IMR-90 (cell line): Measurements from ENCODE around the gene TMEM17.

Source experiments
- BHLHE40 ChIP-seq: fragments of 150-350 bp; IDR thresholded peaks from 2 replicates; pipeline ENCODE4 v1.6.1; 2016; ENCODE audit warnings: mild to moderate bottlenecking, low read depth, low read length
- FOS ChIP-seq: fragments of 150-350 bp; IDR thresholded peaks from 2 replicates; pipeline ENCODE4 v1.6.1; 2016; ENCODE audit warnings: low read depth, low read length
- MAFK ChIP-seq: IDR thresholded peaks from 2 replicates; pipeline ENCODE4 v1.6.1; 2012; ENCODE audit warnings: low read depth, low read length, improper control_type of control experiment
- POLR2A ChIP-seq: IDR thresholded peaks from 2 replicates; pipeline ENCODE4 v1.6.1; 2012; ENCODE audit warnings: mild to moderate bottlenecking, low read depth, low read length
- RAD21 ChIP-seq: IDR thresholded peaks from 2 replicates; pipeline ENCODE4 v1.6.1; 2012; ENCODE audit warnings: low read length, improper control_type of control experiment
- SMC3 ChIP-seq: fragments of 150-350 bp; IDR thresholded peaks from 2 replicates; pipeline ENCODE4 v1.6.1; 2016; ENCODE audit warnings: low read depth, mild to moderate bottlenecking, antibody characterized with exemption, low read length, moderate library complexity
- TF ChIP-seq, protein P1 (sequence below): conservative IDR thresholded peaks from 2 replicates; pipeline ENCODE4 v1.5.1; 2012; ENCODE audit warnings: mild to moderate bottlenecking, low read depth, low read length, improper control_type of control experiment
- TF ChIP-seq, protein P2 (sequence below): fragments of 150-350 bp; IDR thresholded peaks from 2 replicates; pipeline ENCODE4 v1.6.1; 2017; ENCODE audit warnings: mild to moderate bottlenecking, antibody characterized with exemption, low read length, low read depth
- TF ChIP-seq, protein P3 (sequence below): fragments of 150-350 bp; IDR thresholded peaks from 2 replicates; pipeline ENCODE4 v1.6.1; 2016; ENCODE audit warnings: low read depth, mild to moderate bottlenecking, low read length, moderate library complexity, borderline replicate concordance

DNA sequence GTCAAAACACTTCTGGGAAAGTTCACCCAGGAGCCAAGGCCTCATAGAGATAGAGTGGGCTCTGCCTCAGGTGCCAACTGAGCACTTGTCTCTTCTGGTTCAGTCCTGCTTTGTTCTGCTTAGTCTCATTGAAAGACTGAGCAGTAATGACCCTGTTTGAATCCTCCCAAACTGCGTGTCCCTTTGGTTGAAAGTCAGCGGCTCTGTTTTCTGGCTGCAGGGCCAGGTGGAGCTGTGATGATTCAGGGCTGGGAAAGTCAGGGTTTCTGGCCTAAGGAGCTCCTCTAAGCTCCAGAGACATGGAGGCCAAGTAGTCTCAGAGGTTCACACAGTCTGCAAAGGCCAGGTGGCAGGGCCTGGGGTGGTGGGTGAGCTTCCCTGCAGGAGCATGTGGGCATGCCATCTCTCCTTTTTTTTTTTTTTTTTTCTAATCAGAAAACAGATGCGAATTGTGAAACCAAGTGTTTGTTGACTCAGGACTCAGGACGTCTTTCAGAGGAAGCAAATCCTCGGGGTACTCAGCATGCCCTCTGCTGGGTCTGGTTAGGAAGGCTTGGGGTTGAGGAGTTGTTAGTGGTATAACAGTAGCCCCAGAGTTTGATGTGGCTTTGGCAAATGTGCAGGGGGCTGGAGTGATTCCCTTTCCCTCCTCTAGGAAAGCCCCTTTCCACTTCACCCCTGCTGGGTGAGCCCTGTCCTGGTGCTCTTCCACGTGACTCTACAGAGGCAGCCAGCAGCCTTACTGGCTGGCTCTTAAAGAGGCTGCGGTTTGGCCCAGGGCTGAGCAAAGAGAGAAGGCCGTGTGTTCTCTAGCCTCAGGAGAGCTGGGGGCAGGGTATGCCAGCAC, 38.3 kb downstream of the TMEM17 start:
- TF ChIP-seq, protein P1, sequence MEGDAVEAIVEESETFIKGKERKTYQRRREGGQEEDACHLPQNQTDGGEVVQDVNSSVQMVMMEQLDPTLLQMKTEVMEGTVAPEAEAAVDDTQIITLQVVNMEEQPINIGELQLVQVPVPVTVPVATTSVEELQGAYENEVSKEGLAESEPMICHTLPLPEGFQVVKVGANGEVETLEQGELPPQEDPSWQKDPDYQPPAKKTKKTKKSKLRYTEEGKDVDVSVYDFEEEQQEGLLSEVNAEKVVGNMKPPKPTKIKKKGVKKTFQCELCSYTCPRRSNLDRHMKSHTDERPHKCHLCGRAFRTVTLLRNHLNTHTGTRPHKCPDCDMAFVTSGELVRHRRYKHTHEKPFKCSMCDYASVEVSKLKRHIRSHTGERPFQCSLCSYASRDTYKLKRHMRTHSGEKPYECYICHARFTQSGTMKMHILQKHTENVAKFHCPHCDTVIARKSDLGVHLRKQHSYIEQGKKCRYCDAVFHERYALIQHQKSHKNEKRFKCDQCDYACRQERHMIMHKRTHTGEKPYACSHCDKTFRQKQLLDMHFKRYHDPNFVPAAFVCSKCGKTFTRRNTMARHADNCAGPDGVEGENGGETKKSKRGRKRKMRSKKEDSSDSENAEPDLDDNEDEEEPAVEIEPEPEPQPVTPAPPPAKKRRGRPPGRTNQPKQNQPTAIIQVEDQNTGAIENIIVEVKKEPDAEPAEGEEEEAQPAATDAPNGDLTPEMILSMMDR = no peak
- no peak for TF ChIP-seq MAFK
- TF ChIP-seq FOS = no peak
- TF ChIP-seq RAD21 = no peak
- TF ChIP-seq SMC3 = no peak
- TF ChIP-seq, protein P2, sequence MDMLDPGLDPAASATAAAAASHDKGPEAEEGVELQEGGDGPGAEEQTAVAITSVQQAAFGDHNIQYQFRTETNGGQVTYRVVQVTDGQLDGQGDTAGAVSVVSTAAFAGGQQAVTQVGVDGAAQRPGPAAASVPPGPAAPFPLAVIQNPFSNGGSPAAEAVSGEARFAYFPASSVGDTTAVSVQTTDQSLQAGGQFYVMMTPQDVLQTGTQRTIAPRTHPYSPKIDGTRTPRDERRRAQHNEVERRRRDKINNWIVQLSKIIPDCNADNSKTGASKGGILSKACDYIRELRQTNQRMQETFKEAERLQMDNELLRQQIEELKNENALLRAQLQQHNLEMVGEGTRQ = no peak
- TF ChIP-seq BHLHE40 = no peak
- TF ChIP-seq POLR2A = no peak
- TF ChIP-seq, protein P3, sequence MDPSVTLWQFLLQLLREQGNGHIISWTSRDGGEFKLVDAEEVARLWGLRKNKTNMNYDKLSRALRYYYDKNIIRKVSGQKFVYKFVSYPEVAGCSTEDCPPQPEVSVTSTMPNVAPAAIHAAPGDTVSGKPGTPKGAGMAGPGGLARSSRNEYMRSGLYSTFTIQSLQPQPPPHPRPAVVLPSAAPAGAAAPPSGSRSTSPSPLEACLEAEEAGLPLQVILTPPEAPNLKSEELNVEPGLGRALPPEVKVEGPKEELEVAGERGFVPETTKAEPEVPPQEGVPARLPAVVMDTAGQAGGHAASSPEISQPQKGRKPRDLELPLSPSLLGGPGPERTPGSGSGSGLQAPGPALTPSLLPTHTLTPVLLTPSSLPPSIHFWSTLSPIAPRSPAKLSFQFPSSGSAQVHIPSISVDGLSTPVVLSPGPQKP = no peak
